Ishikawa (cell line): Measurements from ENCODE around the gene TFAP2A.

ENCODE experiments used
- CEBPB ChIP-seq: IDR thresholded peaks from 2 replicates; pipeline ENCODE4 v1.6.1; 2012
- EP300 ChIP-seq: IDR thresholded peaks from 2 replicates; pipeline ENCODE4 v1.6.1; 2012; ENCODE audit warnings: borderline replicate concordance
- TAF1 ChIP-seq: IDR thresholded peaks from 2 replicates; pipeline ENCODE4 v1.6.1; 2012; ENCODE audit warnings: low read depth, mild to moderate bottlenecking
- TCF12 ChIP-seq: IDR thresholded peaks from 2 replicates; pipeline ENCODE4 v1.6.1; 2012; ENCODE audit warnings: low read depth
- TEAD4 ChIP-seq: IDR thresholded peaks from 2 replicates; pipeline ENCODE4 v1.6.1; 2012
- YY1 ChIP-seq: IDR thresholded peaks from 2 replicates; pipeline ENCODE4 v1.6.1; 2012; ENCODE audit warnings: low read depth
- TF ChIP-seq, protein P1 (sequence below): IDR thresholded peaks from 2 replicates; pipeline ENCODE4 v1.6.1; 2012; ENCODE audit warnings: low read depth, mild to moderate bottlenecking
- TF ChIP-seq, protein P2 (sequence below): IDR thresholded peaks from 2 replicates; pipeline ENCODE4 v1.6.1; 2012
- TF ChIP-seq, protein P3 (sequence below): IDR thresholded peaks from 2 replicates; pipeline ENCODE4 v1.6.1; 2012

DNA sequence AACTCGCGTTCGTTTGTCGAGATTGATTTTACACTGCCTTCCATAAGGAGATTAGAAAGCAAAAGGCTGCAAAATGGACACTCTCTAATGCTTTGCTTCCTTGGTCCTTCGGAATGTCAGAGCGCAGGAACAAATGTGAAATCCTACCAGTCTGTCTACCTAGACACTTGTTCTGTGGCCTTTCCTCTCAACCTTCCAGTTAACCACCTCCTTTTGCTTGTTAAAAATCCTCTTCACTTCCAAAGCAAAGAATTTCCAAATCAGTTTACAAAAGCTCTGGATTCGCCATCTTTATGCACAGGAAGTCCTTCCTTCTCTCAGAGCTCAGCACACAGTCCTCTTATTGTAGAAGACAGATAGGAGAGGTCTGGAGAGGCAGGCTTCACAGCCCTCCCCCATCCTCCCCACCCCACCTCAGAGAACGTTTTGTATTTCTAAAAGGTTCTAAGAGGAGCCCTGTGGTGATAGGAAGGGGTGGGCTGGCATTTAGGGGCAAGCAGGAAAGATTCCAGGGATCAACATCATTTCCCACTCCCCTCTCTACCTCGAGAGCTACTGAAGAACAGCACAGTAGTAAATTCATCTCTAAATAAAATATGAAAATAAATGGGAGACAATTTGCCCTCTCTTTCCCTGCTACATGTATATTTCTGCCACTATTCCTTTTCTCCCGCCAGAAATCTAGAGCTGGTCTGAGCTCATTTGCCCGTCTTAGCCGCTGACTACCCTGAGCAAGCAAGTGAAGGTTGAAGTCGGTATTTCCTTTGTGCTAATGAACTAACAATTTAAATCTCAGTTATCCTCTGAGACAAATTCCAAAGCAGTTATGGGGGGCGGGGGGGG is 18.9 kb downstream of the TFAP2A start:
- TF ChIP-seq CEBPB (no peak), TAF1 (no peak), TCF12 (no peak), YY1 (no peak), TEAD4 (no peak), EP300 (no peak)
- TF ChIP-seq, protein P1, sequence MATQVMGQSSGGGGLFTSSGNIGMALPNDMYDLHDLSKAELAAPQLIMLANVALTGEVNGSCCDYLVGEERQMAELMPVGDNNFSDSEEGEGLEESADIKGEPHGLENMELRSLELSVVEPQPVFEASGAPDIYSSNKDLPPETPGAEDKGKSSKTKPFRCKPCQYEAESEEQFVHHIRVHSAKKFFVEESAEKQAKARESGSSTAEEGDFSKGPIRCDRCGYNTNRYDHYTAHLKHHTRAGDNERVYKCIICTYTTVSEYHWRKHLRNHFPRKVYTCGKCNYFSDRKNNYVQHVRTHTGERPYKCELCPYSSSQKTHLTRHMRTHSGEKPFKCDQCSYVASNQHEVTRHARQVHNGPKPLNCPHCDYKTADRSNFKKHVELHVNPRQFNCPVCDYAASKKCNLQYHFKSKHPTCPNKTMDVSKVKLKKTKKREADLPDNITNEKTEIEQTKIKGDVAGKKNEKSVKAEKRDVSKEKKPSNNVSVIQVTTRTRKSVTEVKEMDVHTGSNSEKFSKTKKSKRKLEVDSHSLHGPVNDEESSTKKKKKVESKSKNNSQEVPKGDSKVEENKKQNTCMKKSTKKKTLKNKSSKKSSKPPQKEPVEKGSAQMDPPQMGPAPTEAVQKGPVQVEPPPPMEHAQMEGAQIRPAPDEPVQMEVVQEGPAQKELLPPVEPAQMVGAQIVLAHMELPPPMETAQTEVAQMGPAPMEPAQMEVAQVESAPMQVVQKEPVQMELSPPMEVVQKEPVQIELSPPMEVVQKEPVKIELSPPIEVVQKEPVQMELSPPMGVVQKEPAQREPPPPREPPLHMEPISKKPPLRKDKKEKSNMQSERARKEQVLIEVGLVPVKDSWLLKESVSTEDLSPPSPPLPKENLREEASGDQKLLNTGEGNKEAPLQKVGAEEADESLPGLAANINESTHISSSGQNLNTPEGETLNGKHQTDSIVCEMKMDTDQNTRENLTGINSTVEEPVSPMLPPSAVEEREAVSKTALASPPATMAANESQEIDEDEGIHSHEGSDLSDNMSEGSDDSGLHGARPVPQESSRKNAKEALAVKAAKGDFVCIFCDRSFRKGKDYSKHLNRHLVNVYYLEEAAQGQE = no peak
- TF ChIP-seq, protein P2, sequence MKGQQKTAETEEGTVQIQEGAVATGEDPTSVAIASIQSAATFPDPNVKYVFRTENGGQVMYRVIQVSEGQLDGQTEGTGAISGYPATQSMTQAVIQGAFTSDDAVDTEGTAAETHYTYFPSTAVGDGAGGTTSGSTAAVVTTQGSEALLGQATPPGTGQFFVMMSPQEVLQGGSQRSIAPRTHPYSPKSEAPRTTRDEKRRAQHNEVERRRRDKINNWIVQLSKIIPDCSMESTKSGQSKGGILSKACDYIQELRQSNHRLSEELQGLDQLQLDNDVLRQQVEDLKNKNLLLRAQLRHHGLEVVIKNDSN = no peak
- TF ChIP-seq, protein P3, sequence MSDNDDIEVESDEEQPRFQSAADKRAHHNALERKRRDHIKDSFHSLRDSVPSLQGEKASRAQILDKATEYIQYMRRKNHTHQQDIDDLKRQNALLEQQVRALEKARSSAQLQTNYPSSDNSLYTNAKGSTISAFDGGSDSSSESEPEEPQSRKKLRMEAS = no peak
